ENCODE data around the gene PLA2G3.

The PLA2G3 gene

DNA sequence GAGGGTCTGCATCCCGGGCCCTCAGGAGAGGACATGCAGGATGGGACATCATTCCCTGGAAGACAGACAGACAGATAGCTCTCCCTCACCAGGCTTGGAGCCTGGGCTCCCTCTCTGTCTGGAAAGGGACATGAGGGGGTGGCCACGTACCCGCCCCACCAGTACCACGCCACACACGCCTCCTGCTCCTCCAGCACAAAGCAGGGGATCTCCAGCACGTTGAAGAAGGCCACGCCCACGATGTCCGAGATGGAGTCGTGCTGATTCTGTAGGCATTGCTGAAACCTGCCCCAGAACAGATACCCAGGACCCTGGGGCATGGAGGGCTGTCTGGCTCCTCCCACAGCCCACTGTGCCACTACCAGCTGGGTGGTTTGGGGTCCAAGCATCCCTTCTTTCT lies 2.2 kb downstream of the PLA2G3 start:
- H3K36me3 Mint-ChIP-seq (ENCODE audit: low read depth): peaks cover 4% of the 10 kb centered on the region
- TF ChIP-seq, protein P1, sequence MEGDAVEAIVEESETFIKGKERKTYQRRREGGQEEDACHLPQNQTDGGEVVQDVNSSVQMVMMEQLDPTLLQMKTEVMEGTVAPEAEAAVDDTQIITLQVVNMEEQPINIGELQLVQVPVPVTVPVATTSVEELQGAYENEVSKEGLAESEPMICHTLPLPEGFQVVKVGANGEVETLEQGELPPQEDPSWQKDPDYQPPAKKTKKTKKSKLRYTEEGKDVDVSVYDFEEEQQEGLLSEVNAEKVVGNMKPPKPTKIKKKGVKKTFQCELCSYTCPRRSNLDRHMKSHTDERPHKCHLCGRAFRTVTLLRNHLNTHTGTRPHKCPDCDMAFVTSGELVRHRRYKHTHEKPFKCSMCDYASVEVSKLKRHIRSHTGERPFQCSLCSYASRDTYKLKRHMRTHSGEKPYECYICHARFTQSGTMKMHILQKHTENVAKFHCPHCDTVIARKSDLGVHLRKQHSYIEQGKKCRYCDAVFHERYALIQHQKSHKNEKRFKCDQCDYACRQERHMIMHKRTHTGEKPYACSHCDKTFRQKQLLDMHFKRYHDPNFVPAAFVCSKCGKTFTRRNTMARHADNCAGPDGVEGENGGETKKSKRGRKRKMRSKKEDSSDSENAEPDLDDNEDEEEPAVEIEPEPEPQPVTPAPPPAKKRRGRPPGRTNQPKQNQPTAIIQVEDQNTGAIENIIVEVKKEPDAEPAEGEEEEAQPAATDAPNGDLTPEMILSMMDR (IDR thresholded peaks at IDR 0.05): no peak
- no peak for DNase-seq
- peaks cover 22% of the 10 kb centered on the region for H3K4me1 Mint-ChIP-seq
- H3K27me3 Mint-ChIP-seq (ENCODE audit: low read depth, poor library complexity): peaks cover 12% of the 10 kb centered on the region
- H3K9me3 Mint-ChIP-seq: no peaks in the 10 kb centered on the region
- H3K4me3 Mint-ChIP-seq: no peak overlapping the region
- H3K27ac Mint-ChIP-seq: no peak overlapping the region

- H3K27me3 Mint-ChIP-seq (ENCODE audit: low read depth, poor library complexity): peaks cover 8% of the 10 kb centered on the region
- H3K27ac Mint-ChIP-seq: no peak overlapping the region
- no peak for DNase-seq
- peaks cover 4% of the 10 kb centered on the region for H3K36me3 Mint-ChIP-seq (ENCODE audit: low read depth)
- peaks cover 22% of the 10 kb centered on the region for H3K4me1 Mint-ChIP-seq
- TF ChIP-seq, protein P1 (IDR thresholded peaks at IDR 0.05): no peak
- no peaks in the 10 kb centered on the region for H3K9me3 Mint-ChIP-seq
- no peak overlapping the region for H3K4me3 Mint-ChIP-seq
Observed at GRCh38 chr22:31137721-31138120, 2.6 kb downstream of the PLA2G3 start.

- peaks cover 28% of the 10 kb centered on the region for H3K4me1 Mint-ChIP-seq
- H3K4me3 Mint-ChIP-seq: no peak overlapping the region
- TF ChIP-seq, protein P1 (IDR thresholded peaks at IDR 0.05): no peak
- H3K9me3 Mint-ChIP-seq: no peaks in the 10 kb centered on the region
- DNase-seq: no peak
- H3K27me3 Mint-ChIP-seq (ENCODE audit: low read depth, poor library complexity): peaks cover 8% of the 10 kb centered on the region
- peaks cover 4% of the 10 kb centered on the region for H3K36me3 Mint-ChIP-seq (ENCODE audit: low read depth)
- no peak overlapping the region for H3K27ac Mint-ChIP-seq
Observed at GRCh38 chr22:31136711-31137110, 3.6 kb downstream of the PLA2G3 start.

DNA sequence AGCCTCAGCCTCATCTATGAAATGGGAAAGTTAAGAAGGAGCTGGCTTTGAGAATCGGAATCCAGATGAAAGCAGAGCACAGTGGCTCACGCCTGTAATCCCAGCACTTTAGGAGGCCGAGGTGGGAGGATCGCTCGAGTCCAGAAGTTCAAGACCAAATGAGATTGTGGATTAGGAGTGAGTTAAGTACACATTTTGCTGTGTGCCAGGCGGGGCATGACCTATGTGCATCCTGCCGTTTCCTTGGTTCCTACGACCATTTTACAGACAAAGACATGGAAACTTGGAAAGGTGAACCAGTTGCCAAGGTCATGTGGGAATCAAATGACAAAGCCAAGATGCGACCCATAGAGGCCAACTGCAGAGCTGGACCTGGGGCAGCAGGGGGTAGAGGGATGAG lies 4.2 kb downstream of the PLA2G3 start:
- peaks cover 30% of the 10 kb centered on the region for H3K4me1 Mint-ChIP-seq
- no peak for DNase-seq
- H3K27me3 Mint-ChIP-seq (ENCODE audit: low read depth, poor library complexity): peaks cover 8% of the 10 kb centered on the region
- peaks cover 4% of the 10 kb centered on the region for H3K36me3 Mint-ChIP-seq (ENCODE audit: low read depth)
- H3K9me3 Mint-ChIP-seq: no peaks in the 10 kb centered on the region
- H3K27ac Mint-ChIP-seq: no peak overlapping the region
- TF ChIP-seq, protein P1 (IDR thresholded peaks at IDR 0.05): no peak
- H3K4me3 Mint-ChIP-seq: no peak overlapping the region

GRCh38 chr22:31135706-31136105 lies 4.6 kb downstream of the PLA2G3 start:
- DNase-seq: no peak
- TF ChIP-seq, protein P1 (IDR thresholded peaks at IDR 0.05): no peak
- H3K36me3 Mint-ChIP-seq (ENCODE audit: low read depth): peaks cover 4% of the 10 kb centered on the region
- peaks cover 30% of the 10 kb centered on the region for H3K4me1 Mint-ChIP-seq
- peaks cover 8% of the 10 kb centered on the region for H3K27me3 Mint-ChIP-seq (ENCODE audit: low read depth, poor library complexity)
- H3K27ac Mint-ChIP-seq: peak overlapping the region; percentile 66
- no peaks in the 10 kb centered on the region for H3K9me3 Mint-ChIP-seq
- H3K4me3 Mint-ChIP-seq: no peak overlapping the region

- H3K27ac Mint-ChIP-seq: no peak overlapping the region
- no peak for DNase-seq
- H3K4me1 Mint-ChIP-seq: peaks cover 22% of the 10 kb centered on the region
- no peaks in the 10 kb centered on the region for H3K9me3 Mint-ChIP-seq
- TF ChIP-seq, protein P1 (IDR thresholded peaks at IDR 0.05): no peak
- H3K4me3 Mint-ChIP-seq: no peak overlapping the region
- H3K36me3 Mint-ChIP-seq (ENCODE audit: low read depth): peaks cover 4% of the 10 kb centered on the region
- H3K27me3 Mint-ChIP-seq (ENCODE audit: low read depth, poor library complexity): peaks cover 8% of the 10 kb centered on the region
Observed at GRCh38 chr22:31134688-31135087, 5.6 kb downstream of the PLA2G3 start.

Data from nephron progenitor cell (in vitro differentiated cells).